Liver (tissue), 9 donors: ENCODE data around the gene SLC45A1. TPM values are rescaled to one million over a fixed set of nuclear protein-coding genes. Genes with fewer than 3 reads are reported as not detected.

Experiments used
- DNase-seq: peaks from one replicate; pipeline ENCODE4 v3.0.0-alpha.2; 2017; ENCODE audit warnings: low spot score
- H3K27ac ChIP-seq, 2 donors: one replicate each; pipeline ENCODE4 v1.7.0; 2013; ENCODE audit warnings: inconsistent platforms in 2 of 2, low read length in 2 of 2, control low read depth in 1 of 2, low read depth in 1 of 2, mild to moderate bottlenecking in 1 of 2
- H3K27me3 ChIP-seq, 4 donors: one replicate each; pipeline versions ENCODE4 v1.6.1 to v1.7.0; 2013; ENCODE audit warnings: low read length in 3 of 4, inconsistent platforms in 1 of 4, mild to moderate bottlenecking in 1 of 4, moderate library complexity in 1 of 4; ENCODE audit not compliant: control insufficient read depth in 4 of 4, insufficient read depth in 4 of 4
- H3K36me3 ChIP-seq, 4 donors: one replicate each; pipeline versions ENCODE4 v1.6.1 to v1.7.0; 2013; ENCODE audit warnings: low read length in 3 of 4, mild to moderate bottlenecking in 3 of 4, low read depth in 1 of 4, moderate library complexity in 1 of 4; ENCODE audit not compliant: control insufficient read depth in 4 of 4, insufficient read depth in 3 of 4
- H3K4me1 ChIP-seq, 4 donors: one replicate each; pipeline versions ENCODE4 v1.6.1 to v1.7.0; 2013; ENCODE audit warnings: low read length in 3 of 4, mild to moderate bottlenecking in 3 of 4, moderate library complexity in 1 of 4; ENCODE audit not compliant: control insufficient read depth in 4 of 4, insufficient read depth in 4 of 4
- H3K4me3 ChIP-seq, 3 donors: one replicate each; pipeline versions ENCODE4 v1.6.1 to v1.7.0; 2013; ENCODE audit warnings: low read length in 3 of 3, control low read depth in 1 of 3, low read depth in 1 of 3, mild to moderate bottlenecking in 1 of 3
- H3K9ac ChIP-seq, 2 donors: one replicate each; pipeline ENCODE4 v1.7.0; 2013; ENCODE audit warnings: low read length in 2 of 2, mild to moderate bottlenecking in 2 of 2, moderate library complexity in 2 of 2, control low read depth in 1 of 2, low read depth in 1 of 2
- H3K9me3 ChIP-seq, 4 donors: one replicate each; pipeline versions ENCODE4 v1.6.1 to v1.7.0; 2013; ENCODE audit warnings: low read length in 3 of 4; ENCODE audit not compliant: control insufficient read depth in 4 of 4
- EGR1 ChIP-seq, 2 donors: IDR thresholded peaks; 2 replicates each; pipeline ENCODE4 v1.6.1; 2016 to 2018; ENCODE audit warnings: antibody characterized with exemption in 2 of 2, low read depth in 2 of 2
- FOXA1 ChIP-seq: IDR thresholded peaks from 2 replicates; pipeline ENCODE4 v1.6.1; 2016; ENCODE audit warnings: antibody characterized with exemption
- FOXA2 ChIP-seq: IDR thresholded peaks from 2 replicates; pipeline ENCODE4 v1.6.1; 2016; ENCODE audit warnings: antibody characterized with exemption
- GABPA ChIP-seq, 2 donors: IDR thresholded peaks in 1 of 2; conservative IDR thresholded peaks in 1 of 2; 2 replicates each; pipeline ENCODE4 v1.6.1; 2016; ENCODE audit warnings: antibody characterized with exemption in 2 of 2, mild to moderate bottlenecking in 1 of 2, moderate library complexity in 1 of 2
- HNF4G ChIP-seq: IDR thresholded peaks from 2 replicates; pipeline ENCODE4 v1.6.1; 2016; ENCODE audit warnings: antibody characterized with exemption
- JUND ChIP-seq, 2 donors: IDR thresholded peaks; 2 replicates each; pipeline ENCODE4 v1.6.1; 2016; ENCODE audit warnings: antibody characterized with exemption in 2 of 2
- MAX ChIP-seq: IDR thresholded peaks from 2 replicates; pipeline ENCODE4 v1.6.1; 2016; ENCODE audit warnings: antibody characterized with exemption
- NR2F2 ChIP-seq: IDR thresholded peaks from 2 replicates; pipeline ENCODE4 v1.6.1; 2016; ENCODE audit warnings: antibody characterized with exemption
- RAD21 ChIP-seq, 2 donors: IDR thresholded peaks; 2 replicates each; pipeline ENCODE4 v1.6.1; 2016; ENCODE audit warnings: antibody characterized with exemption in 2 of 2, mild to moderate bottlenecking in 2 of 2
- RXRA ChIP-seq, 2 donors: IDR thresholded peaks; 2 replicates each; pipeline ENCODE4 v1.6.1; 2017 to 2018; ENCODE audit warnings: antibody characterized with exemption in 2 of 2, mild to moderate bottlenecking in 1 of 2
- SP1 ChIP-seq: IDR thresholded peaks from 2 replicates; pipeline ENCODE4 v1.6.1; 2018; ENCODE audit warnings: antibody characterized with exemption, mild to moderate bottlenecking
- TAF1 ChIP-seq: conservative IDR thresholded peaks from 2 replicates; pipeline ENCODE4 v1.6.1; 2016; ENCODE audit warnings: antibody characterized with exemption, mild to moderate bottlenecking
- YY1 ChIP-seq: IDR thresholded peaks from 2 replicates; pipeline ENCODE4 v1.6.1; 2016; ENCODE audit warnings: antibody characterized with exemption, mild to moderate bottlenecking
- whole genome bisulfite sequencing: extraction: QIAGEN DNeasy Blood & Tissue Kit; methylation state at CpG from one replicate; pipeline ENCODE4 v1.1.7; 2013; 5-methylcytosine and 5-hydroxymethylcytosine counted together
- polyA plus RNA-seq, 2 donors: library from polyadenylated mRNA; stranded (reverse) in 1 of 2; unstranded in 1 of 2; fragments of 200-250 nt in 1 of 2; fragments of >200 nt in 1 of 2; fragmentation: Nextera tagmentation in 1 of 2; extraction: Ambion mirVana in 1 of 2; gene quantifications; one replicate each; pipeline versions ENCODE4 v1.2.1 to v1.2.3, GENCODE V29; 2013 to 2015
- total RNA-seq, 2 donors: library from RNA; depleted of rRNA; stranded (reverse); fragments of >200 nt; gene quantifications; one replicate each; pipeline ENCODE4 v1.2.3, GENCODE V29; 2014
- TF ChIP-seq, protein P1 (sequence below): fragments of 150-350 bp; IDR thresholded peaks from 2 replicates; pipeline ENCODE4 v1.5.1; 2017; ENCODE audit warnings: improper control_type of control experiment, low read depth, low read length; ENCODE audit not compliant: missing input control
- TF ChIP-seq, protein P2 (sequence below): IDR thresholded peaks from 2 replicates; pipeline ENCODE4 v1.6.1; 2016; ENCODE audit warnings: antibody characterized with exemption
- TF ChIP-seq, protein P3 (sequence below): IDR thresholded peaks from 2 replicates; pipeline ENCODE4 v1.6.1; 2016; ENCODE audit warnings: antibody characterized with exemption, mild to moderate bottlenecking
- TF ChIP-seq, protein P4 (sequence below): IDR thresholded peaks from 2 replicates; pipeline ENCODE4 v1.6.1; 2016; ENCODE audit warnings: antibody characterized with exemption
- donor health status: healthy.
- donor health status: healthy.
- donor health status: healthy.
- donor health status: healthy.
- donor health status: healthy.

Gene SLC45A1
- total and polyA plus RNA-seq, 4 donors = 0.08 to 0.29 (median 0.14) TPM; not detected in 1

- TF ChIP-seq, protein P1, sequence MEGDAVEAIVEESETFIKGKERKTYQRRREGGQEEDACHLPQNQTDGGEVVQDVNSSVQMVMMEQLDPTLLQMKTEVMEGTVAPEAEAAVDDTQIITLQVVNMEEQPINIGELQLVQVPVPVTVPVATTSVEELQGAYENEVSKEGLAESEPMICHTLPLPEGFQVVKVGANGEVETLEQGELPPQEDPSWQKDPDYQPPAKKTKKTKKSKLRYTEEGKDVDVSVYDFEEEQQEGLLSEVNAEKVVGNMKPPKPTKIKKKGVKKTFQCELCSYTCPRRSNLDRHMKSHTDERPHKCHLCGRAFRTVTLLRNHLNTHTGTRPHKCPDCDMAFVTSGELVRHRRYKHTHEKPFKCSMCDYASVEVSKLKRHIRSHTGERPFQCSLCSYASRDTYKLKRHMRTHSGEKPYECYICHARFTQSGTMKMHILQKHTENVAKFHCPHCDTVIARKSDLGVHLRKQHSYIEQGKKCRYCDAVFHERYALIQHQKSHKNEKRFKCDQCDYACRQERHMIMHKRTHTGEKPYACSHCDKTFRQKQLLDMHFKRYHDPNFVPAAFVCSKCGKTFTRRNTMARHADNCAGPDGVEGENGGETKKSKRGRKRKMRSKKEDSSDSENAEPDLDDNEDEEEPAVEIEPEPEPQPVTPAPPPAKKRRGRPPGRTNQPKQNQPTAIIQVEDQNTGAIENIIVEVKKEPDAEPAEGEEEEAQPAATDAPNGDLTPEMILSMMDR = no peak
- no peak for TF ChIP-seq JUND (IDR thresholded peaks at IDR 0.05)
- TF ChIP-seq HNF4G = no peak
- TF ChIP-seq, protein P2, sequence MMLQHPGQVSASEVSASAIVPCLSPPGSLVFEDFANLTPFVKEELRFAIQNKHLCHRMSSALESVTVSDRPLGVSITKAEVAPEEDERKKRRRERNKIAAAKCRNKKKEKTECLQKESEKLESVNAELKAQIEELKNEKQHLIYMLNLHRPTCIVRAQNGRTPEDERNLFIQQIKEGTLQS = no peak
- TF ChIP-seq GABPA (IDR thresholded peaks at IDR 0.05 in 1 of 2, conservative IDR thresholded peaks at IDR 0.05 in 1 of 2) = no peak
- no peak for TF ChIP-seq RAD21 (IDR thresholded peaks at IDR 0.05)
- no peak for TF ChIP-seq NR2F2
- no peak for TF ChIP-seq SP1
These were observed 8.4 kb downstream of the SLC45A1 start (continued) for GRCh38 chr1:8326265-8326664.

GRCh38 chr1:8328271-8328670 is 10.4 kb downstream of the SLC45A1 start:
- WGBS = 94% methylated on average over 18 of the region's 18 CpGs
- Histone ChIP-seq H3K4me1 (no peaks in the 10 kb centered on the region), H3K27ac (no peak overlapping the region), H3K27me3 (no peaks in the 10 kb centered on the region), H3K4me3 (no peak overlapping the region), H3K36me3 (no peaks in the 10 kb centered on the region), H3K9me3 (no peaks in the 10 kb centered on the region), H3K9ac (no peak overlapping the region)
- TF ChIP-seq SP1 (no peak), FOXA2 (no peak), EGR1 (IDR thresholded peaks at IDR 0.05; ENCODE audit: low read depth in 2 of 2) (no peak), FOXA1 (no peak), JUND (IDR thresholded peaks at IDR 0.05) (no peak), TAF1 (no peak), HNF4G (no peak), MAX (no peak), NR2F2 (no peak), RXRA (IDR thresholded peaks at IDR 0.05) (no peak), GABPA (IDR thresholded peaks at IDR 0.05 in 1 of 2, conservative IDR thresholded peaks at IDR 0.05 in 1 of 2) (no peak), RAD21 (IDR thresholded peaks at IDR 0.05) (no peak), YY1 (no peak)
- TF ChIP-seq, protein P3, sequence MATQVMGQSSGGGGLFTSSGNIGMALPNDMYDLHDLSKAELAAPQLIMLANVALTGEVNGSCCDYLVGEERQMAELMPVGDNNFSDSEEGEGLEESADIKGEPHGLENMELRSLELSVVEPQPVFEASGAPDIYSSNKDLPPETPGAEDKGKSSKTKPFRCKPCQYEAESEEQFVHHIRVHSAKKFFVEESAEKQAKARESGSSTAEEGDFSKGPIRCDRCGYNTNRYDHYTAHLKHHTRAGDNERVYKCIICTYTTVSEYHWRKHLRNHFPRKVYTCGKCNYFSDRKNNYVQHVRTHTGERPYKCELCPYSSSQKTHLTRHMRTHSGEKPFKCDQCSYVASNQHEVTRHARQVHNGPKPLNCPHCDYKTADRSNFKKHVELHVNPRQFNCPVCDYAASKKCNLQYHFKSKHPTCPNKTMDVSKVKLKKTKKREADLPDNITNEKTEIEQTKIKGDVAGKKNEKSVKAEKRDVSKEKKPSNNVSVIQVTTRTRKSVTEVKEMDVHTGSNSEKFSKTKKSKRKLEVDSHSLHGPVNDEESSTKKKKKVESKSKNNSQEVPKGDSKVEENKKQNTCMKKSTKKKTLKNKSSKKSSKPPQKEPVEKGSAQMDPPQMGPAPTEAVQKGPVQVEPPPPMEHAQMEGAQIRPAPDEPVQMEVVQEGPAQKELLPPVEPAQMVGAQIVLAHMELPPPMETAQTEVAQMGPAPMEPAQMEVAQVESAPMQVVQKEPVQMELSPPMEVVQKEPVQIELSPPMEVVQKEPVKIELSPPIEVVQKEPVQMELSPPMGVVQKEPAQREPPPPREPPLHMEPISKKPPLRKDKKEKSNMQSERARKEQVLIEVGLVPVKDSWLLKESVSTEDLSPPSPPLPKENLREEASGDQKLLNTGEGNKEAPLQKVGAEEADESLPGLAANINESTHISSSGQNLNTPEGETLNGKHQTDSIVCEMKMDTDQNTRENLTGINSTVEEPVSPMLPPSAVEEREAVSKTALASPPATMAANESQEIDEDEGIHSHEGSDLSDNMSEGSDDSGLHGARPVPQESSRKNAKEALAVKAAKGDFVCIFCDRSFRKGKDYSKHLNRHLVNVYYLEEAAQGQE = no peak
- TF ChIP-seq, protein P2 = no peak
- TF ChIP-seq, protein P4, sequence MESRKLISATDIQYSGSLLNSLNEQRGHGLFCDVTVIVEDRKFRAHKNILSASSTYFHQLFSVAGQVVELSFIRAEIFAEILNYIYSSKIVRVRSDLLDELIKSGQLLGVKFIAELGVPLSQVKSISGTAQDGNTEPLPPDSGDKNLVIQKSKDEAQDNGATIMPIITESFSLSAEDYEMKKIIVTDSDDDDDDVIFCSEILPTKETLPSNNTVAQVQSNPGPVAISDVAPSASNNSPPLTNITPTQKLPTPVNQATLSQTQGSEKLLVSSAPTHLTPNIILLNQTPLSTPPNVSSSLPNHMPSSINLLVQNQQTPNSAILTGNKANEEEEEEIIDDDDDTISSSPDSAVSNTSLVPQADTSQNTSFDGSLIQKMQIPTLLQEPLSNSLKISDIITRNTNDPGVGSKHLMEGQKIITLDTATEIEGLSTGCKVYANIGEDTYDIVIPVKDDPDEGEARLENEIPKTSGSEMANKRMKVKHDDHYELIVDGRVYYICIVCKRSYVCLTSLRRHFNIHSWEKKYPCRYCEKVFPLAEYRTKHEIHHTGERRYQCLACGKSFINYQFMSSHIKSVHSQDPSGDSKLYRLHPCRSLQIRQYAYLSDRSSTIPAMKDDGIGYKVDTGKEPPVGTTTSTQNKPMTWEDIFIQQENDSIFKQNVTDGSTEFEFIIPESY = no peak
- TF ChIP-seq, protein P1 = no peak
- DNase-seq = no peak
